Thyroid gland (tissue), 4 donors: ENCODE data around the gene F2R. TPM values are rescaled to one million over a fixed set of nuclear protein-coding genes. Genes with fewer than 3 reads are reported as not detected.

ENCODE experiments used
- DNase-seq, 2 donors: peaks; one replicate each; pipeline ENCODE4 v3.0.0-alpha.2; 2019
- H3K27ac ChIP-seq, 3 donors: fragments of 200-600 bp; sonication (generic); 1 replicate in 2 of 3; 2 replicates in 1 of 3; pipeline ENCODE4 v1.5.1; 2016 to 2019; ENCODE audit warnings: mild to moderate bottlenecking in 1 of 3, moderate library complexity in 1 of 3
- H3K27me3 ChIP-seq: fragments of 200-600 bp; sonication (generic); one replicate; pipeline ENCODE4 v1.5.1; 2019
- H3K36me3 ChIP-seq, 2 donors: fragments of 200-600 bp; sonication (generic); one replicate each; pipeline ENCODE4 v1.5.1; 2016 to 2019
- H3K4me1 ChIP-seq, 2 donors: fragments of 200-600 bp; sonication (generic); one replicate each; pipeline ENCODE4 v1.5.1; 2017 to 2019
- H3K4me3 ChIP-seq, 3 donors: fragments of 200-600 bp; sonication (generic); replicated peaks in 1 of 3; 1 replicate in 2 of 3; 2 replicates in 1 of 3; pipeline ENCODE4 v1.5.1; 2016; ENCODE audit warnings: mild to moderate bottlenecking in 1 of 3
- H3K9me3 ChIP-seq: fragments of 200-600 bp; sonication (generic); one replicate; pipeline ENCODE4 v1.5.1; 2017
- POLR2A ChIP-seq, 2 donors: fragments of 450-650 bp; IDR thresholded peaks; one replicate each; pipeline ENCODE4 v1.6.1; 2017; ENCODE audit warnings: antibody characterized with exemption in 2 of 2, mild to moderate bottlenecking in 2 of 2, moderate library complexity in 1 of 2
- WGBS, 2 donors: methylation state at CpG; one replicate each; pipeline ENCODE4 v1.1.5; 2017; 5-methylcytosine and 5-hydroxymethylcytosine counted together
- intact Hi-C: fragments of 100-400 bp; cut with DNase I; formaldehyde crosslinking; loops from one replicate; pipeline ENCODE4 v1.15.1; 2023
- total RNA-seq, 4 donors: library from RNA; depleted of rRNA; stranded (reverse); fragments of >200 nt; gene quantifications; one replicate each; pipeline ENCODE4 v1.2.3, GENCODE V29; 2016
- TF ChIP-seq, protein P1 (sequence below), 6 experiments: fragments of 200-600 bp in 3 of 6; fragments of 450-650 bp in 3 of 6; sonication (generic) in 3 of 6; IDR thresholded peaks; one replicate each; pipeline ENCODE4 v1.5.1; 2016 to 2019; ENCODE audit warnings: antibody characterized with exemption in 6 of 6, mild to moderate bottlenecking in 2 of 6, inconsistent platforms in 1 of 6, moderate library complexity in 1 of 6

The F2R gene
- total RNA-seq, 4 donors from 2014 or later: 5.7 to 27.9 (median 8.8) TPM

GRCh38 chr5:76703707-76704106 is 12.2 kb upstream of the F2R start:
- TF ChIP-seq POLR2A (IDR thresholded peaks at IDR 0.05): no peak
- TF ChIP-seq, protein P1, sequence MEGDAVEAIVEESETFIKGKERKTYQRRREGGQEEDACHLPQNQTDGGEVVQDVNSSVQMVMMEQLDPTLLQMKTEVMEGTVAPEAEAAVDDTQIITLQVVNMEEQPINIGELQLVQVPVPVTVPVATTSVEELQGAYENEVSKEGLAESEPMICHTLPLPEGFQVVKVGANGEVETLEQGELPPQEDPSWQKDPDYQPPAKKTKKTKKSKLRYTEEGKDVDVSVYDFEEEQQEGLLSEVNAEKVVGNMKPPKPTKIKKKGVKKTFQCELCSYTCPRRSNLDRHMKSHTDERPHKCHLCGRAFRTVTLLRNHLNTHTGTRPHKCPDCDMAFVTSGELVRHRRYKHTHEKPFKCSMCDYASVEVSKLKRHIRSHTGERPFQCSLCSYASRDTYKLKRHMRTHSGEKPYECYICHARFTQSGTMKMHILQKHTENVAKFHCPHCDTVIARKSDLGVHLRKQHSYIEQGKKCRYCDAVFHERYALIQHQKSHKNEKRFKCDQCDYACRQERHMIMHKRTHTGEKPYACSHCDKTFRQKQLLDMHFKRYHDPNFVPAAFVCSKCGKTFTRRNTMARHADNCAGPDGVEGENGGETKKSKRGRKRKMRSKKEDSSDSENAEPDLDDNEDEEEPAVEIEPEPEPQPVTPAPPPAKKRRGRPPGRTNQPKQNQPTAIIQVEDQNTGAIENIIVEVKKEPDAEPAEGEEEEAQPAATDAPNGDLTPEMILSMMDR (IDR thresholded peaks at IDR 0.05): no peak

GRCh38 chr5:76704131-76704663 is 11.7 kb upstream of the F2R start:
- no peak overlapping the region for H3K27ac ChIP-seq
- intact Hi-C loops: no loop called here
- TF ChIP-seq, protein P1 (IDR thresholded peaks at IDR 0.05): no peak
- no peak for TF ChIP-seq POLR2A (IDR thresholded peaks at IDR 0.05)
- no peak for DNase-seq
- no peak overlapping the region for H3K4me3 ChIP-seq
- H3K36me3 ChIP-seq: peaks cover 0 to 2% of the 10 kb centered on the region in 2 donors
- H3K4me1 ChIP-seq: no peaks in the 10 kb centered on the region
- H3K27me3 ChIP-seq: no peaks in the 10 kb centered on the region
- H3K9me3 ChIP-seq: no peaks in the 10 kb centered on the region

More at GRCh38 chr5:76703707-76704106, 12.2 kb upstream of the F2R start:
- intact Hi-C loops: no loop called here
- H3K27ac ChIP-seq: no peak overlapping the region
- H3K9me3 ChIP-seq: no peaks in the 10 kb centered on the region
- no peak overlapping the region for H3K4me3 ChIP-seq
- 84 to 87% methylated on average over 2 of the region's 2 CpGs for WGBS, 2 donors
- H3K27me3 ChIP-seq: no peaks in the 10 kb centered on the region
- DNase-seq: no peak
- no peaks in the 10 kb centered on the region for H3K4me1 ChIP-seq
- peaks cover 0 to 2% of the 10 kb centered on the region in 2 donors for H3K36me3 ChIP-seq

DNA sequence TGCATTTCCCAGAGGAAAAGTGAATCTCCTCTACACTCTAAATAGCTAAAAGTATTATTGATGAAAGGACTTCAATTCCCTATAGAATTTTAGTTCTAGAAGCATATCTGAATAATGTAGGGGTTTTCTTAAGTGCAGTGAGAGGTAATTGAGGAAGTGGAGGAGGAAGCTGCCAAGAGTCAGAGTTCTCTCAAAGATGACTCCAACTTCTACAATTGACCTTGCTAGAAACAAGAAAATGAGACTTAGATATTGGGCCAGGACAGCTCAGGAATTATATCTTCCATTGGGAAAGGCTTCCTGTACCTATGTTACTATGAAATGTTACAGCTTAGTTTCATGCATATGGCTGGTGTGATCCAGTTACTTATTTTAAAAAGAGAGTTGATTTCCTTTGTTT is 10.4 kb upstream of the F2R start:
- no peaks in the 10 kb centered on the region for H3K4me1 ChIP-seq
- H3K9me3 ChIP-seq: no peaks in the 10 kb centered on the region
- no peaks in the 10 kb centered on the region for H3K27me3 ChIP-seq
- no peak overlapping the region for H3K27ac ChIP-seq
- intact Hi-C loops: no loop called here
- peaks cover 0 to 2% of the 10 kb centered on the region in 2 donors for H3K36me3 ChIP-seq
- TF ChIP-seq, protein P1 (IDR thresholded peaks at IDR 0.05): no peak
- no peak for TF ChIP-seq POLR2A (IDR thresholded peaks at IDR 0.05)
- H3K4me3 ChIP-seq: no peak overlapping the region
- no peak for DNase-seq

GRCh38 chr5:76709762-76710161 is 6.2 kb upstream of the F2R start:
- H3K27ac ChIP-seq: no peak overlapping the region
- intact Hi-C loops: loop anchor here (10.0 kb wide), 1 partner anchor 65 kb away; no protein-coding TSS in a partner anchor
- H3K36me3 ChIP-seq: no peaks in the 10 kb centered on the region
- DNase-seq: no peak
- no peaks in the 10 kb centered on the region for H3K9me3 ChIP-seq
- no peaks in the 10 kb centered on the region for H3K27me3 ChIP-seq
- no peak overlapping the region for H3K4me3 ChIP-seq
- H3K4me1 ChIP-seq: peaks cover 0 to 1% of the 10 kb centered on the region in 2 donors
- TF ChIP-seq, protein P1 (IDR thresholded peaks at IDR 0.05): no peak
- no peak for TF ChIP-seq POLR2A (IDR thresholded peaks at IDR 0.05)
- 73 to 93% methylated on average over 2 of the region's 2 CpGs for WGBS, 2 donors

DNA sequence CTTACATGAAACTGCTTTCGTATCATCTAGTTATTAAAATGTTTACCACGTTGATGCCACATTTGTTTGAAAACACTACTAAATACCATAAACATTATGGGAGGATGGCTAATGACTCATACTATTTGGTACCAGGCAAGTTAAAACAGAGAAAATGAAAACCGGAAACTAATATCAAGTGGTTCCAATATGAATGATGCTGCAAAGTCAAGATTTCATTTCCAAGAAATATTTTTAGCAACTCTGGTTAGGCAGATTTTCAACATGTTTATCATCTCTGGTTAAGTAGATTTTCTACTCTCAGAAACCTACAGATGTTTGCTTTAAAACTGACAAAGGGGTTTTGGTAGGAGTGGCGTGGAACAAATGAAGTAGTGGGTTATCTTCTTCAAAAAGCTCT is 4.9 kb upstream of the F2R start:
- H3K27ac ChIP-seq: no peak overlapping the region
- 85 to 90% methylated on average over 4 of the region's 4 CpGs for WGBS, 2 donors
- no peaks in the 10 kb centered on the region for H3K36me3 ChIP-seq
- H3K9me3 ChIP-seq: no peaks in the 10 kb centered on the region
- DNase-seq: no peak
- intact Hi-C loops: loop anchor here (10.0 kb wide), 1 partner anchor 64 kb away; no protein-coding TSS in a partner anchor
- no peak overlapping the region for H3K4me3 ChIP-seq
- no peaks in the 10 kb centered on the region for H3K27me3 ChIP-seq
- peaks cover 0 to 5% of the 10 kb centered on the region in 2 donors for H3K4me1 ChIP-seq
- no peak for TF ChIP-seq POLR2A (IDR thresholded peaks at IDR 0.05)
- TF ChIP-seq, protein P1 (IDR thresholded peaks at IDR 0.05): no peak
